ENCODE results near the gene BRD3OS. TPM values are rescaled to one million over a fixed set of nuclear protein-coding genes. Genes with fewer than 3 reads are reported as not detected.

Gene BRD3OS
- total RNA-seq, 2 experiments from 2014 or later = 13.7 to 21.6 TPM

DNA sequence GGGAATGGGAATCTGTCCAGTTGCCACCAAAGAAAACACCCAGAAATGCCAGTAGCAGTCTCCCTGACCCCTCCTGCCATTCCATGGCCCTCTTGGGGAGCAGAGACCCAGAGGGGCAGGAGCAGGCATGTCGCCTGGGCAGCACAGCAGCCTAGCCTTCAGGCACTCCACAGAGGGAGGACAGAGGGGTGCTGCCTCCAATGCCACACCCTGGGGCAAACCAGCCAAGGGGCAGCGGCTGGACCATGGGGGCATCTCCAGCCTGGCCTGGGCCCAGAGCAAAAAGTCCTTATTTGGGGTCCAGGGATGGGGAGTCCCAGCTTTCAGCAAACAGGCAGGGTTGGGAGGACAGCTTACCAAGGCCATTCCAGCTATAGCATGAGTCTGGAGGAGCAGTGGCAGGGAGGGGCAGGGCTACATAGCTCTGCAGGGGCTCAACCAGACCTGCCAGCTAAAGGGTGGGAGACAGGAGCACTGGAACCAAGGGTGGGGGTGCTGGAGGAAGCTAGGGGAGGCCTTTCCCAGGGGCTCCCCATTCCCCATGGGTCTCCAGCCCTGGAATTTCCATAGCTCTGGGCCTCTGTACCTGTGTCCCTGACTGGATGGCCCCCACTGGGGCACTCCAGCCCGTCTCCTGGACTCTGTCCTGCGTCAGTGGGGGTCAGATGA is 35.9 kb downstream of the BRD3OS start:
- TF ChIP-seq EZH2phosphoT487 (IDR thresholded peaks at IDR 0.05; ENCODE audit: borderline replicate concordance, low read depth, low read length) (no peak), CTCF (conservative IDR thresholded peaks at IDR 0.05; ENCODE audit: low read length) (no peak)
- Histone ChIP-seq H4K20me1 (ENCODE audit: insufficient read depth, low read length) (peaks cover 17% of the 10 kb centered on the region), H3K27ac (ENCODE audit: low read depth, low read length, poor library complexity, severe bottlenecking) (no peak overlapping the region), H3K9me3 (ENCODE audit: low read length) (no peaks in the 10 kb centered on the region), H3K4me1 (ENCODE audit: insufficient read depth, low read length, poor library complexity, severe bottlenecking) (peaks cover 22% of the 10 kb centered on the region), H3K9me2 (ENCODE audit: insufficient read depth, low read length) (no peaks in the 10 kb centered on the region), H3K4me2 (ENCODE audit: low read length) (no peak overlapping the region), H3K79me2 (ENCODE audit: insufficient read depth, low read depth, low read length) (no peaks in the 10 kb centered on the region), H3K36me3 (ENCODE audit: insufficient read depth, low read length) (no peaks in the 10 kb centered on the region), H3K4me3 (ENCODE audit: low read depth, low read length, poor library complexity, severe bottlenecking) (no peak overlapping the region), H2AFZ (ENCODE audit: low read length) (no peak overlapping the region)
- no peak for DNase-seq (ENCODE audit: low spot score)
- POLR2A ChIA-PET = no interaction called here
- intact Hi-C loops (cut with micrococcal nuclease; ENCODE audit: unreplicated experiment) = no loop called here
- BruUV-seq (replicated peaks) = no TSS peak
- CTCF ChIA-PET (ENCODE audit: unreplicated experiment) = no interaction called here

DNA sequence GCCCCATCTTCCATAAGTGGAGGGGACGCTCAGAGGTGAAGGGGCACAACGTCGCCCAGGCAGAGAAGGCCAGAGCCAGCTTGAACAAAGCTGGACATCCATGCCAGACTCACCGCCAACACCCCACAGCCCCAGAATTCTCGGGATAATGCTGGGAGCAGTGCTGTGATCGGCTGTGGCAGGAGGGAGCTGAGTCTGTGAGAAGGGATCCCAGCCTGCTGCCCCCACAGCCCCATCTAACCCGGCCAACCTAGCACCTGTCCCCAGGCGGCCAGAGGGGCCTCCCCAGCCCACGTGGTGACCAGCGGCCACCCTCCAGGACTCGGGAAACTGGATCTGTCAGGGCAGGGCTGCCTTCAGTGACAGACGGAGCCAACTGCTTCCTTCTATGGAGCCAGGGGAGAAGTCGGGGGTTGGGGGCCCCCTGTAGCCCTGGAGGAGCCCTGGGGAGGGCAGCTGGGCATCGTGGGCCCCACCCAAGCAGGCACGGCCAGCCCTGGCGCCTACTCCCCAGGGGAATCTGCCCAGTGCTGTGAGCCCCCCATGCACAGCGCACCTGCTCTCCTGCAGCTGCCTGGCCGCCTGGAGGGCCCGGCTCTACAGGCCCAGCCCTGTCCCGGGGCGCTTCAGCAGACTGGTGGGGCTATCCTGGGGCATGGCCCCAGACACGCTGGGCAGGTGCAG is 36.5 kb downstream of the BRD3OS start:
- H3K4me2 ChIP-seq (ENCODE audit: low read length) = no peak overlapping the region
- BruUV-seq (replicated peaks) = no TSS peak
- CTCF ChIA-PET (ENCODE audit: unreplicated experiment) = no interaction called here
- no peaks in the 10 kb centered on the region for H3K9me3 ChIP-seq (ENCODE audit: low read length)
- no peak for TF ChIP-seq CTCF (conservative IDR thresholded peaks at IDR 0.05; ENCODE audit: low read length)
- TF ChIP-seq EZH2phosphoT487 (IDR thresholded peaks at IDR 0.05; ENCODE audit: borderline replicate concordance, low read depth, low read length) = no peak
- no peaks in the 10 kb centered on the region for H3K9me2 ChIP-seq (ENCODE audit: insufficient read depth, low read length)
- H2AFZ ChIP-seq (ENCODE audit: low read length) = no peak overlapping the region
- H4K20me1 ChIP-seq (ENCODE audit: insufficient read depth, low read length) = peaks cover 23% of the 10 kb centered on the region
- intact Hi-C loops (cut with micrococcal nuclease; ENCODE audit: unreplicated experiment) = no loop called here
- POLR2A ChIA-PET = no interaction called here
- H3K79me2 ChIP-seq (ENCODE audit: insufficient read depth, low read depth, low read length) = no peaks in the 10 kb centered on the region
- no peak overlapping the region for H3K4me3 ChIP-seq (ENCODE audit: low read depth, low read length, poor library complexity, severe bottlenecking)
- peaks cover 29% of the 10 kb centered on the region for H3K4me1 ChIP-seq (ENCODE audit: insufficient read depth, low read length, poor library complexity, severe bottlenecking)
- H3K36me3 ChIP-seq (ENCODE audit: insufficient read depth, low read length) = no peaks in the 10 kb centered on the region
- no peak for DNase-seq (ENCODE audit: low spot score)
- H3K27ac ChIP-seq (ENCODE audit: low read depth, low read length, poor library complexity, severe bottlenecking) = no peak overlapping the region

DNA sequence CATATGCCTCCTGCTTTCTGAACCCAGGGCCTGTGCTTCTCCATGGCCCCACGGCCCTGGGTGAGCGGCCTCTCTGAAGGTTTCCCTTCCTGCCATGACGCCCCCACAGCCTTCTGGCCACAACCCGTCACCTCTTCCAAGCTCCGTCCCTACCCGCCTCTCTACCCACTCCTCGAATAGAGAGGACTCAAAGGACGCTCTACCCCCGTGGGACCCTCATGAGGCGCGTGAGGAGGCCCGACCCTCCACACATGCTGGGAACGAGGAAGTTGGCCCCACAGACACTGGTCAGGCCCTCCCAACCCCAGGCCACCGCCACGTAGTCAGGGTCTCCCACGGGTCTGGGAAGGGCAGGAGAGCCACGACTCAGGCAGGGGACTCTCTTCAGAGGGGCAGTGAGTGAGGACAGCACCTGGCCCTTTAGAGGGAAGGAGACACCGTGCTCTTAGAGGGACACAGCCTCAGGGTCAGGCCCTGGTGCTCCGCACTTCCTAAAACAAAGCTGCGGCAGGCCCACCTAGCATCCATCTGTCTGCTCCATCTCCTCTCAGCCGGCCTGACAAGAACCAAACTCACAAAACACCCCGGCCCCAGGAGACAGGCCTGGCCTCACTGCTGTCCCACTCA is 37.3 kb downstream of the BRD3OS start:
- no peak for DNase-seq (ENCODE audit: low spot score)
- Histone ChIP-seq H3K9me3 (ENCODE audit: low read length) (no peaks in the 10 kb centered on the region), H2AFZ (ENCODE audit: low read length) (no peak overlapping the region), H3K79me2 (ENCODE audit: insufficient read depth, low read depth, low read length) (no peaks in the 10 kb centered on the region), H3K27ac (ENCODE audit: low read depth, low read length, poor library complexity, severe bottlenecking) (no peak overlapping the region), H3K9me2 (ENCODE audit: insufficient read depth, low read length) (no peaks in the 10 kb centered on the region), H3K36me3 (ENCODE audit: insufficient read depth, low read length) (no peaks in the 10 kb centered on the region), H3K4me1 (ENCODE audit: insufficient read depth, low read length, poor library complexity, severe bottlenecking) (peaks cover 31% of the 10 kb centered on the region), H3K4me3 (ENCODE audit: low read depth, low read length, poor library complexity, severe bottlenecking) (no peak overlapping the region), H4K20me1 (ENCODE audit: insufficient read depth, low read length) (peaks cover 23% of the 10 kb centered on the region), H3K4me2 (ENCODE audit: low read length) (no peak overlapping the region)
- no TSS peak for BruUV-seq (replicated peaks)
- intact Hi-C loops (cut with micrococcal nuclease; ENCODE audit: unreplicated experiment) = no loop called here
- TF ChIP-seq EZH2phosphoT487 (IDR thresholded peaks at IDR 0.05; ENCODE audit: borderline replicate concordance, low read depth, low read length) = no peak
- no peak for TF ChIP-seq CTCF (conservative IDR thresholded peaks at IDR 0.05; ENCODE audit: low read length)
- CTCF ChIA-PET (ENCODE audit: unreplicated experiment) = no interaction called here
- POLR2A ChIA-PET = no interaction called here

All from OCI-LY7 (cell line).